Endometrium (tissue), 2 donors: Measurements from ENCODE around the gene DENND4B.
"Not testable (repeated sequence)": the region's sequence is repeated elsewhere in the genome, so short reads cannot be mapped to it uniquely, and the experiment has no call there.

Experiments
- FAIRE-seq: peaks from 2 replicates; lab custom pipeline; 2012; peaks lifted over from hg19 to GRCh38; lab: Jason Lieb, UNC
- donor health status: control.
- donor health status: control.

Gene DENND4B

GRCh38 chr1:153928245-153928644 lies 18.3 kb downstream of the DENND4B start:
- no peak for FAIRE-seq

GRCh38 chr1:153926405-153926804 lies 20.1 kb downstream of the DENND4B start:
- no peak for FAIRE-seq

DNA sequence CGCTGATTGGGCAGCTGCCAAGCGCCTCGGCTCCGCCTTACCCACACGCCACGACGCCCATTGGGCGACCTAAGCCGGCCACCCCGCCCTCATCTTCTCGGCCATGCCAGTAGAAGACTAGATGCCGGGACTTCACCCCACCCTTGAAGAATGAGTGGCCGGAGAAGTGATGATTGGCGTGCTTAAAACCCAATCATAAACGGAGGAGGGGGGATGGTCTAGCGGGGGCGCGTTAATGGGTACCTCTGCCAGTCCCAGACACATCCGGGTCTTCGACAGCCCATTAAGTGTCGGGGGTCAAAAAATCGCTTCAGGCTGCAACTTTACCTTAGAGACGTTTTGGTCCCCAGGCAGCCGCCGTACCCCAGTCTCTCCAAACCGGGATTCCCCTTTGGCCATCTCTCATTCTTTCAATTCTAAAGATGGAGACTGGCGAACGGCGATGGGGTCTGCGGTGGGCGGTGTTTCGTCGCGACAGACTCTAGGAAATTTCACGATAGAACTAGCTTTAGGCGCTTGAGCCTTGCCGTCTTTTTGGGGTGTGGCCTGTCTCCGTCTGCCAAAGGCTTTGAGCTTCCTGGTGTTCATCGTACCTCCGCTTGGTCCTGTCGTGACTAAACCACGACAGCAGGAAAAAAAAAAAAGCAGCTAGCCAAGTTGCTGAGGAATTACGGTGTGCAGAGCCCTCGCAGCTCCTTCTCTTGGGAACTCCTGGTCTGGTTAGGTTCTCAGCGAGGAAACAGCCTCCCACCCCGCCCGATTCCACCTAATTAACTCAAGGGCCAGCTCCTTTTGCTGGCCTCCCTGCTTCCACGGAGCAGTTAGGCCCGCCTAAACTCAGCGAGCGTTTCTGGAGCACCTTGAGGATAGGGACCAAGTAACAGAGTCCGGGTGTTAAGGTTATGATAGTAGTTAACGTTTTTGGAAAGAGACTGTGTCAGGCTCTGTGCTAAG lies 23.3 kb downstream of the DENND4B start, which contains the start of gene GATAD2B:
Gene GATAD2B (minus strand): TSS at position 1 of the 954 bp plus-strand sequence. CDS start 94,625 bp downstream, outside the sequence.
- peak; percentile 84 for FAIRE-seq

- no peak for FAIRE-seq
Observed at GRCh38 chr1:153922076-153922971, 24.2 kb downstream of the DENND4B start.

GRCh38 chr1:153921803-153922075 lies 24.8 kb downstream of the DENND4B start:
- FAIRE-seq: no peak

DNA sequence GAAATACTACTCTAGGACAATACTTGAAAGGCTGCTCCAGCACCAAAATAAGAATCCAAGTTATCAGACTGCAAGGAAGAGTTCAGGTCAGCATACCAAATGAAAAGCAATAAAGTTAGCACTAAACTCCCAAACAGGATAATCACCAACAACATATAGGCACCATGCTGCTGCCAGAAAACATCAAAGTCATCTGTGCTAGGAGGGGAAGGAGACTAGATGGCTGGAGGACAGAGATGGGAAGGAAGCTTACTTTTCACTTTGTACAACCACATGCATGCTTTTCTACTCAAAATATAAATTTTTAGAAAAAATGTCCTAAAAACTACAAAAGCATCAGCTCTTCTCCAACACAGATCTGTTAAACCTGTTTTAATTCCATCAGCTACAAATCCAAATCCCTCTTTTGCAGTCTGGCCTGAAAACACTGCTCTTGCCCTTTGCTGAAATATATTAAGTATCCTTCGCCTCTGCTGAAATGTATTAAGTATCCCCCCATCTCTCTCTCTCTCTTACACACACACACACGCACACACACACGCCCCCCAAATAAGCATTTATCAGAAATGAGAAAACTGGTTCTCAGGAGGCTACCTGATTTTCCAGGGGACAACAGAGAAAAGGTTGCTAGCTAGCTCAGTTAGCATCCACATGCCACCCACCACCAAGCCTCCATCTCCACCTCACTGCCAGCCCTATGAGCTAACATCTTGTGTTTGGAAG lies 25.3 kb downstream of the DENND4B start:
- no peak for FAIRE-seq

DNA sequence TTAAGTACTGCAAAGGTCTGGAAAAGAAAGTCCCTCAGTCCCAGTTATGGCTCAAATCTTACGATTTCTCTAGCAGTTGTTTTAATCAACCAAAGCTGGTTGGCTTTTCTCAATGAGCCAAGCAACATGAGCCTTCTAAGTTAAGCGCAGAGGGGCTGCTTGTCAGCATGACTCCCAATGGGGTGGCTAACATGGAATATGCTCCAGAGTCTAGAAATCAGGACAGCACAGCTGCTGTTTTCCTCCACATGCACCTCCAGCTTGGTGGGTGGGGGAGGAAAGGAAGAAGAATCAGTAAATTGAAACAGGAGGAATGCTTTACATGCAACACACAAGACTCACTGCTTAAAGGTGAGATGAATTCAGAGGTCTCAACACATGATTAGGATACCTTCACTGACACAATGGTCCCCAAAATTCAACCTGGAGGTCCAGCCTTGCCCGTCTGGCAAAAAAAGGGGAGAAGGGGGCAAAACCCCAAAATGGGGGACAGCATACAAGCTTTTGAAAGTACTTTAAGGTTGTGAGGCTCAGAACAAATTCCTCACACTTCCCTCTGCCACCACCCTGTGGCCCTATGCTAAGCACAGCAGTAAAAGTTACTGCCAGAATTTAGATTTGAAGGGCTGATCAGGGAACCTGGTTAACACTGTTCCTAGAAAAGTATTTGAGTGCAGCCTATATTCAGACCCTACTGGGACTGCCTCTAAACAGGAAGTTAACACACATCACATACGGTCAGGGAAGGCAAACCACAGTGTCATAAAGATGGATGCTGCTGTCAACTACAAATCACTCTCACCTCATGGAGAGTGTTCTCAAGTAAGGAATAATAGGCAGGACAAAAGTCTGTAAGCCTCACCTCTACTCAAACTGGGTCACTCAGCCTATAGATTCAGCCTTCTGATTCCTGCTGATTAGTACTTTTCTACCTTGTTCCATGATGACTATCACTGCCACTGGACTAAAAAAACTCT lies 26.4 kb downstream of the DENND4B start:
- FAIRE-seq: no peak

GRCh38 chr1:153916297-153916696 lies 30.2 kb downstream of the DENND4B start:
- FAIRE-seq: no peak

DNA sequence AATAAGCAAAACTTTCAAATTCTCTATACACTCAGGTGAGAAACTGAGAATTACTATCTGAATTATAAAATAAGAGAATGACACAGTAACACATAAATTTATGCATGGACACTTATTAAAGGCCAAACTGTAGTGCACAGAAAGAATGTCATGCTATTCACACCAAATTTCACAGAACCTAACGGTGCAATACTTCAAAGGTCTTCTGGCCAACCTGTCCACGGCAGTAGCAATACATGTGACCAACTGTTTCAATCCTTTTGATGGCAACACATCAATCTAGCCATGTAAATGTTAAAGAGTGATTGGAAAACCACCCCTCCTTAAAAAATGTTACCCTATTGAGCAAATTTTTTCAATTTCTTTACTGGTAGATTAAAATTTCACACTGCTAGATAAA lies 34.2 kb downstream of the DENND4B start:
- FAIRE-seq: no peak

- not testable (repeated sequence) for FAIRE-seq
Observed at GRCh38 chr1:153910560-153910959, 36.0 kb downstream of the DENND4B start.

DNA sequence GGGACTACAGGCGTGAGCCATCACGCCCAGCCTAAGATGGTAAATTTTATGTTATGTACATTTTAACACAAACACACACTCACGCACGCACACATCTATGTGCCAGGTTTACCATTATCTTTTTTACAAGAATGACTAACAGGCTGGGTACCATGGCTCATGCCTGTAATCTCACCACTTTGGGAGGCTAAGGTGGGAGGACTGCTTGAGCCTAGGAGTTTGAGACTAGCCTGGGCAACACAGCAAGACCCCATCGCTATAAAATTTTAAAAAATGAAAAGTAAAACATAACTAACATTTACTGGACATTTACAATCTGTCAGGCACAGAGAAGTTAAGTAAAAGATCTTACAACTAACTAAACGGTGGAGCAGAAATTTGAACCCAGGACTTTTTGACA lies 38.4 kb downstream of the DENND4B start:
- FAIRE-seq: no peak

DNA sequence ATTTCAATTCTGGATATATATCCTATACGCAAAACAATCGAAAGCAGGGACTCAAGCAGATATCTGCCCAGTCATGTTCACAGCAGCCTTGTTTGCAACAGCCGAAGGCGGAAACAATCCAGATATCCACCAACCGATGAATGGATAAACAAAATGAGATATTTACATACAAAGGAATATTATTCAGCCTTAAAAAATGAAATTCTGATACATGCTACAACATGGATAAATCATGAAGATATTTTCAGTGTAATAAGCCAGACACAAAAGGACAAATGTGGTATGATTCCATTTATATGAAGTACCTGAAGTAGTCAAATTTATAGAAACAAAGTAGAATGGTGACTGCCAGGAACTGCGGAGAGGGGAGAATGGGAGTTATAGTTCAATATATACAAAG lies 39.4 kb downstream of the DENND4B start:
- no peak for FAIRE-seq

DNA sequence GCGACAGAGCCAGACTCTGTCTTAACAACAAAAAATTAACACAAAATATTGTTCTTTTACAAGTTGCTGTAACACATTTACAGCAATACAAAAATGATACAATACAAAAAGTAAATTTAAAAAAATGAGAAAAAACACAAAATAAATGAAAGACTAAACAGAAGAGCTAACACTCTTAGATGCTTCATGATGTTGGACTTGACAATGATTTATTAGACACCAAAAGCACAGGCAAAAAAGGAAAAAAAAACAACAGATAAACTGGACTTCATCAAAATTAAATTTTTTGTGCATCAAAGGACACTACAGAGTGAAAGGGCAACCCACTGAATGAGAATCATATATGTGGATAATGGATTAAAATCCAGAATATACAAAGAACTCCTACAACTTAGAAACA lies 40.1 kb downstream of the DENND4B start:
- FAIRE-seq: no peak

DNA sequence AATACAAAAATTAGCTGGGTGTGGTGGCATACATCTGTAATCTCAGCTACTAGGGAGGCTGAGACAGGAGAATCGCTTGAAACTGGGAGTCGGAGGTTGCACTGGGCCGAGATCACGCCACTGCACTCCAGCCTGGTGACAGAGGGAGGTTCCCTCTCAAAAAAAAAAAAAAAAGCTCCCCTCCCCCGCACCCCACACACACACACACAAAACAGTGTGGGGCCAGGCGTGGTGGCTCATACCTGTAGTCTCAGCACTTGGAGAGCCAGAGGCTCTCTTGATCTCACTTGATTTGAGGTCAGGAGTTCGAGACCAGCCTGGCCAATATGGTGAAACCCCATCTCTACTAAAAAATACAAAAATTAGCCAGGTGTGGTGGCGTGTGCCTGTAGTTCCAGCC lies 40.6 kb downstream of the DENND4B start:
- not testable (repeated sequence) for FAIRE-seq

DNA sequence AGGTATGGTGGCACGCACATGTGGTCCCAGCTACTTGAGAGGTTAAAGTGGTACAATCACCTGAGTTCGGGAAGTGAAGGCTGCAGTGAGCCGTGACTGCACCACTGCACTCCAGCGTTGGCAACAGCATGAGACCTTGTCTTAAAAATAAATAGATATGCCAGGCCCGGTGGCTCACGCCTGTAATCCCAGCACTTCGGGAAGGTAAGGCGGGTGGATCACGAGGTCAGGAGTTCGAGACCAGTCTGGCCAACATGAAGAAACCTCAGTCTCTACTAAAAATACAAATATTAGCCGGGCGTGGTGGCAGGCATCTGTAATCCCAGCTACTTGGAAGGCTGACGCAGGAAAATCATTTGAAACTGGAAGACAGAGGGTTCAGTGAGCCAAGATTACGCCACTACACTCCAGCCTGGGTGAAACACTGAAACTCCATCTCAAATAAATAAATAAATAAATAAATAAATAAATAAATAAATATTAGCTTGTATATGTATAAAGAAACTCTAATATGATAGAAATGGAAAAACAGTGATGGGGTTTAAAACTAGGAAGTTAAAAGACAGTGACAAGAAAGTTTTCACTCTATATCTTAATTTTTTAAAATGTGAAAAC lies 42.6 kb downstream of the DENND4B start:
- FAIRE-seq: no peak

DNA sequence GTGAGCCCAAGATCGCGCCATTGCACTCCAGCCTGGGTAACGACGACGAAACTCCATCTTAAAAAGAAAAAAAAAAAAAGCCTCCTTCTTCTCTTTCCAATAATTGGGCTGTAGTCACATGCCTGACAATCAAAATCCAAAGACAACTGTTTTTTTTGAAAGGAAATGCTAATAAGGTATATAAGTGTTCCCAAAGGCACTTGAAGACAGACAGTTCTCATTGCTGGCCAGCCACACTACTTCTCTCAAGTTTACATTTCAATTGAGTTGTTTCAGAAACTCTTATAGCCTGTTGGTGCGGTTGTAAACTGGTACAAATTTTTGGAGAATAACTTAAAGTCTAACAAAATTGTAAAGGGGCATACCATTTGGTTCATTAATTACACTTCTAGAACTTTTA lies 47.0 kb downstream of the DENND4B start:
- no peak for FAIRE-seq

DNA sequence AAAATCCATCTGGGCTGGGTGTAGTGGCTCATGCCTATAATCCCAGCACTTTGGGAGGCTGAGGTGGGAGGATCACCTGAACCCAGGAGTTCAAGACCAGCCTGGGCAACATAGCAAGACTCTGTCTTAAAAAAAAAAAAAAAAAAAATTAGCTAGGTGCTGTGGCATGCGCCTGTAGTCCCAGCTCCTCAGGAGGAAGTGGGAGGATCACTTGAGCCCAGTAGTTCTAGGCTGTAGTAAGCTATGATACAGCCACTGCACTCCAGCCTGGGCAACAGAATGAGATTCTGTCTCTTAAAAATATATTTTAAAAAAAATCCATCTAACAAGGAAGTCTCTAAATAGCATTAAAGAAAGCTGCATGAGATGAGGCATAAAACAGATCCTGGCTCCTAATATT lies 50.7 kb downstream of the DENND4B start:
- FAIRE-seq: not testable (repeated sequence)

GRCh38 chr1:153891042-153891441 lies 55.5 kb downstream of the DENND4B start:
- FAIRE-seq: not testable (repeated sequence)

DNA sequence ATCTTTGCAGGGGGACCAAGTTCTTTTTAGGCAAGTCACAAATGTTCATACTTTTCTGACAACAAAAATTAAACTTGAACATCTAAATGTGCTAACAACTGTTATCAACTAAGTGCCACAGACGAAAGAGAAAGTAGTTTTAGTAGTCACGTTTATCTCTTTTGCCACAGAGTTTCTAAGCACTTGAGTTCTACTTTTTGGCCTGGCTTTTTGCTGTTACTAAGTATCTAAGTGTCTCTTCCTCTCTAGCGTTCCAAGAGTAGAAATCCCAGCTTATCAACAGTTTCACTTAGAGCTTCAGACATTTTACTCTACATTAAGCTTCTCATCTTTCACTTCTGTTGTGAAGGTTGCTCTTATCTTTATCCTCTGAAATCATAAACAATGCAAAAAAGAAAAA lies 58.0 kb downstream of the DENND4B start:
- FAIRE-seq: no peak

- FAIRE-seq: no peak
Observed at GRCh38 chr1:153886127-153886526, 60.4 kb downstream of the DENND4B start.

GRCh38 chr1:153883223-153883622 lies 63.3 kb downstream of the DENND4B start:
- no peak for FAIRE-seq
